ELF-1 (cell line): ENCODE data around the gene PLPP3.
A peak's percentile ranks its signal among the peaks of the same experiment; 100 is the strongest.

Experiments used
- DNase-seq: peaks from one replicate; pipeline ENCODE4 v3.0.0-alpha.2; 2016; ENCODE audit warnings: low read depth, low spot score

Gene PLPP3

DNA sequence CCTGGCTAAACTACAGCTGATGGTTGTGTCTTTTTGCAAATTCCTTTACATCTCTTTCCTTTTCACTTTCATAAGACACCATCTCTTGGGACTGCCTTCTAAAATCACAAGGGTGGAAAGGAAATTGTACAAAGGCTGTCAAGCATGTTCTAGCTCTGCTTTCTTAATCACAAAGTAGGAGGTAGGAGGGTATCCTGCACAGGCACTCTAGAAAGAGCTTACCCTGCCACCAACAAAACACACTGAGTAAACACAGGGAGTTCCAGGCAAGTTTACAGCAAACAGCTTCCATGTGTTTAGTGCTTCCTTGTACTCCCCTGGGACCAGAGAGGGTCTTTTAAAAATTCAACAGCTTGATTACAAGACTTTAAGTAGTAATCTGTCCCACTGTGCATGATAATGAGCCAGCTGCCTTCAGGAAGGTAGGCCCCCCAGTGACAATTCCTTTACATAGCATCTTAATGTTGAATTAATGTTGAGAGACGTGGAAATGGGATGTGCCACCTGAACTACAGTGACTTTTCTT is 2.4 kb downstream of the PLPP3 start:
- DNase-seq: peak; percentile 60

DNA sequence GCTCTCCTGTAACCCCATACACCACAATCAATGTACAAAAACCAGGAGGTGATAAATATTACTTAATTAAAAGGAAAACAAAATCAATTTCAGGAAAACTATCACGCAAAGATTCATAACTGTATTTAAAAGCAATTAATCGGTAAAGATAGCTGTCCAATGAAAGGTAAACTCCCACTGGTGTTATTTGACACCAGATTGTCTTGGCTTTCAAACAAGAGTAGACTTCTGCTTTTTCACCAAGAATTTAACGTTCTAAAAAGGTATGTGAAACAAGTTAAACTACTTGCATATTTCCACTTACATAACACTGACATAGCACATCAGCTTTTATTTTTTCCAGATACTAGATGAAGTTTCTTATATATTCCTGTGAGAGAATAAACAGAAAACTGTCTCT is 3.5 kb downstream of the PLPP3 start:
- no peak for DNase-seq

- no peak for DNase-seq
These were observed 4.6 kb downstream of the PLPP3 start for GRCh38 chr1:56574794-56575193.

GRCh38 chr1:56573311-56573710 is 6.1 kb downstream of the PLPP3 start:
- no peak for DNase-seq

GRCh38 chr1:56572334-56573050 is 6.9 kb downstream of the PLPP3 start:
- no peak for DNase-seq

GRCh38 chr1:56571448-56571847 is 7.9 kb downstream of the PLPP3 start:
- no peak for DNase-seq

DNA sequence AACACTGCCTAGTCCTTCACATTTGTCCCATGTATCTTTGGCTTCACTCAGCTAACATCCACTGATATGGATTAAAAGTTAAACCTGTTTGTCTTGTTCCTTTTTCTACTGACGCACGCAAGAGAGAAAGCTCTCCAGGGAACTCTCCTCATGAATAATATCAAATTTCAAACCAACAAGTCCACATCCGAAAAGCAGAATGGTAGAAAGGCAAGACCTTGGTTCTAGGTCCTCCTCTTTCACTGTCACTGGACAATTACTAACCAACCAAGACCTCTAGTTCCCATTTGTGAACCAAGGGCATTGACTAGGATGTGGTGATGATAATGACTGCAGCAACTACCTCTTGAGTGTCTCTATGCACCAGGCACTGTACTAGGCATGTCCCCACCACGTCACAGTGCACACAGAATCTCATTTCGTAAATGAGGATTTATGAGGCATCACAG is 8.4 kb downstream of the PLPP3 start:
- DNase-seq: no peak

- peak; percentile 92 for DNase-seq
These were observed 9.7 kb downstream of the PLPP3 start for GRCh38 chr1:56569661-56570060.

DNA sequence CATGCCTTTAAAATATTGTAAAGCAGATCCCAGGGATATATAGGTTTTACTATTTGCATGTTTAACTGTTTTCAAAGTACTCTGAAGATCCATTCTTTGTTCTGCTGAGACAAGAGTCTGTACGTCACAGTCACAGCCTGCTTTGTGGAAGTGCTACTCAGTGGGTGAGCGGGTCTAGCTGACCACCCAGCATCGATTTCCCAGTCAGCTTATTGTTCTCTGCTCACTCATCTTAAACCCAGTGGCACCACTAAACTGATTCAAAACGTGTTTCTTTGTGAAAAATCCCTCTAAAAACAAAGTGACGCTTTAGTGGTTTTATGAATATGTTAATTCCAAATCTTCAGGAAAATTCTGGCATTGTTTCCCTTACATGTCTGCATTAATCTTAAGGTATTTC is 12.4 kb downstream of the PLPP3 start:
- no peak for DNase-seq

GRCh38 chr1:56566061-56566744 is 13.2 kb downstream of the PLPP3 start:
- DNase-seq: peak; percentile 40

- DNase-seq: no peak
These were observed 14.7 kb downstream of the PLPP3 start for GRCh38 chr1:56564615-56565014.

- DNase-seq: no peak
These were observed 15.8 kb downstream of the PLPP3 start for GRCh38 chr1:56563568-56563967.

DNA sequence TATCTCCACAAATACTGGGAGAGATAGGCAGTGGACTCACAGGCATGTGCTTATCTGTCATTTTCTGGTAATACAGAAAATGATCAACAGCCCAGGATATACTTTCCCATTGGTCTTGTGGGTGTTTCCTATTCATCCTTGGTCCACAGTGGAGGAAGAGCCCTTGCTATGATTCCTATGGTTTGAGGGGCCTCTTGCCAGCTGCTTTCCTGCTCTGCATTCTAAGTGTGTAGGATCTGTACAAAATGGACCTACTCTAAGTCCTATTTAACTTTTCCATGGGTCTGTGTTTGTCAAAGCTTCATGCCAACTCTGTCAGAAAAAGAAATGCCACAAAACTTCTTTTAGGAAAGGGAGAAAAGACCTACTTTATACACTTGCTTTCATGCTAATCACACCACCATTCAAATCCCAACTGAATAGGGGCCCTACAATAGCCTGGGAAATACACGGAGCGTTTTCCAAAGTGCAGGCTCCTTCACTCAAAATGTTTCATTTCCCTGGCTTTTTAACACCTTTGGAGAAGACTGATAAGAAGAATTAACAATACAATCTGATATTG is 16.4 kb downstream of the PLPP3 start:
- no peak for DNase-seq

DNA sequence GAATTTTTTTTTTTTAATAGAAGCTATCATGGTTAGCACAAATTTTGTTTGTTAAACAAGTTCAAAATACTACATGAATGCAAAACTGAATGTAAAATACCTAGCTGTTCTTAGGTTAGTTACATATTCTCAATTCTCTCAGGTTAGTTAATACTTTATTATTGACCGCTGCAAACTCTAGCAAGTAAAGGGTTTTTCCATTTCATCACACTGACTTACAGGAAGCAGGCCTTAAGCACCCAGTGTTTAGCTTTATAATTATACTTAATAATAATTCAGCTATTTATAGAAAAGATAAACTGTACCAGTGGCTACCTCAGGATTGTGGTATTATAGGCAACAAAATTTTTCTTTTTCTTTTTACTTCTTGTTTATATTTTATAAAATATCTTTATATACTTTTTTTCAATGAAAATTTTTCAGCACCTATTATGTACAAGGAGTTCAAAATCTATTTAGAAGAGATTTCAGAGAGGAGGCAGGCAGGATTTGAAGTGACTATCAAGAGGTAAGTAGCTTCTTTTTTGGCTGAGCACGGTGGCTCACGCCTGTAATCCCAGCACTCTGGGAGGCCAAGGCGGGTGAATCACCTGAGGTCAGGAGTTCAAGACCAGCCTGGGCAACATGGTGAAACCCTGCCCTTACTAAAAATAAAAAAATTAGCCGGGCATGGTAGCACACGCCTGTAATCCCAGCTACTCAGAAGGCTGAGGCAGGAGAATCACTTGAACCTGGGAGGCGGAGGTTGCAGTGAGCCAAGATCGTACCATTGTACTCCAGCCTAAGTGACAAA is 17.9 kb downstream of the PLPP3 start:
- DNase-seq: no peak

DNA sequence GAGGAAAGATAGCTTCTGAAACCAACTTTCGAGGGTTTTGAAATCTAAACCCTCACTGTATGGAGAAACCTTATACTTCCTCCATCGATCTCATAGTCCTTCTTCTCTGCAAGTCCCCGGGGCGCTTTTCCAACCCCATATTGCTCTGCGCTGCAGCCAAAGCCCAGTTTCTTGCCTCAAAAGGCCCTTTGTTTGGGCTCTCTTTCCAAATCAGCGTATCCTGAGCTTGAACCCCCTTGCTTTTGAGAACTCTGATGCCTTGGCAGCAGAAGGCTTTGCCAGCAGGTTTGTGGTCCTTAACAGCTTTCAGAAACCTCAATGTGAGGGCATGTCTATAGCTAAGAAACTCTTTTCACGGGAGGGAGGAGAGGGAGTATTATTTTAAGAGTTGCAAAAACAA is 21.6 kb downstream of the PLPP3 start:
- DNase-seq: no peak

DNA sequence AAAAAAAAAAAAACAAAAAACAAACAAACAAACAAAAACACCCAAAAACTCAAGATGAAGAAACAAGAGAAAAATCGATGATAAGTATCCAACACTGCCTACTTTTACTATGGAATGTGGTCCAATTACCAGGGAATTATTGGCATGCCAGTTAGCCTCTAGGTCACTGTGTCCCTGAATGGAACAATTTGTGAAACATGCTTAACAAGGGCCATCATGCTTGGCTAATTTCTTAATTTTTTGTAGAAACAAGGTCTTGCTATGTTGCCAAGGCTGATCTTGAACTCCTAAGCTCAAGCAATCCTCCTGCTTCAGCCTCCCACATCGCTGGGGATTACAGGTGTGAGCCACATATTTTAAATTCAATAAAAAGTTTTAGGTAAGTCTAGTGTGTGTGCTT is 23.9 kb downstream of the PLPP3 start:
- no peak for DNase-seq

- no peak for DNase-seq
These were observed 26.3 kb downstream of the PLPP3 start for GRCh38 chr1:56553046-56553445.

DNA sequence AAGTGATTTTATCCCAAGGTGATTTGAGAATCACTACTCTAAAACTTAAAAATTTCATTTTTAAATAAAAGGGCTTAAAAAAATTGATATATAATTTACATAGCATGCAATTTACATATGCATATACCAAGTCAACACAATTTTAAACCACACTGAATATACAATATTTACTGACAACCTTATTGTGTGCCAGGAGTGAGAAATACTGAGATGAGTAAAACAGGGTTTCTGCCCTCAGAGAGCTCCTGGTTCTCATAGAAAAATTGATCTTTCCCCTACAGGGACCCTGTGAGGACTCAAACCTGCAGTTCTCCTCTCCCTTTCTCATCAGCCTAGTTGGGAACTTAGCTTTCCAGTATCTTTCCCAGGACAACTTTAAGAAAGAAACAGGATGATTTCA is 27.0 kb downstream of the PLPP3 start:
- DNase-seq: no peak

GRCh38 chr1:56551691-56552090 is 27.7 kb downstream of the PLPP3 start:
- DNase-seq: no peak

- DNase-seq: no peak
These were observed 28.5 kb downstream of the PLPP3 start for GRCh38 chr1:56550859-56551188.

DNA sequence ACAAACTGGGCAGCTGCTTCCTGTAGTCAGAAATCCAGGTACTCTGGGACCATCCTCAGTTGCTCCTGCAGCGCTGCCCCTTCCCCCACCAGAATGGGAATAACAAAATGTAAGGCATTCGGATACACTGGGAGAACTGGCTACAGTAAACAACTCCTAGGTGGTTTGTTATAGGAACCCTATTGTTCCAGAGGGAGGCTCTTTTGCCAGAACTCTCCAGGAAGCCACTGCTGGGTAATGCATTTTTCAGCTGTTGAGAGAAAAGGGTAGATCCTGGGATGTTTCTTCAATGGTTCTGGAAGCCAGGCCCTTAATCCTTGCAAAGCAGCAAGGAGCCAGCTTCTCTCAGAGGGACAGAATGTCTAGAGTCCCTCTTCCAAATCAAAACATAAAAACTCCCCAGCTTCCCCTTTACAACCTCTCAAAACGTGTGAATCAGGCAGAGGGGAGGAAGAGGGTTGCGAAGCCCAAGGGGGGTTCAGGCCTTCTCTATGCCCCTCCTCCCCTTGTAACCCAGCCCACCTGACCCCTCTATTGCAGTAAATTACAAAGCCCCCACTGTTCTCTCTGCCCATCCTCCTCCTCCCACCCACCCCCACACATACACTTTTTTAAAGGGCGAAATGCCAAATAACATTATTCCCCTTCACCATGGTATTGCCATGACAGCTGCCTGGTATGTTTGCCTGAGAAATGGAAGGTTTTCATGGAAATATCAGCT is 29.1 kb downstream of the PLPP3 start:
- DNase-seq: peak; percentile 85
